Effector memory CD4-positive, alpha-beta T cell (primary cell): Measurements from ENCODE around the gene PCDH9.

Experiments
- DNase-seq, 3 donors: peaks; one replicate each; pipeline ENCODE4 v3.0.0-alpha.2; 2020
- H3K27ac ChIP-seq: 2 replicates; pipeline ENCODE4 v1.7.0; 2013; ENCODE audit warnings: mild to moderate bottlenecking, low read length, moderate library complexity; ENCODE audit not compliant: insufficient read depth, poor library complexity, severe bottlenecking
- H3K27me3 ChIP-seq: replicated peaks from 2 replicates; pipeline ENCODE4 v1.7.0; 2013; ENCODE audit warnings: mild to moderate bottlenecking, low read length; ENCODE audit not compliant: insufficient read depth, control insufficient read depth, poor library complexity, severe bottlenecking
- H3K36me3 ChIP-seq: 2 replicates; pipeline ENCODE4 v1.7.0; 2013; ENCODE audit warnings: mild to moderate bottlenecking, low read length, moderate library complexity; ENCODE audit not compliant: control insufficient read depth, insufficient read depth
- H3K4me1 ChIP-seq: 2 replicates; pipeline ENCODE4 v1.7.0; 2013; ENCODE audit warnings: low read length, mild to moderate bottlenecking; ENCODE audit not compliant: control insufficient read depth, insufficient read depth, poor library complexity, severe bottlenecking
- H3K4me3 ChIP-seq: 2 replicates; pipeline ENCODE4 v1.7.0; 2013; ENCODE audit warnings: low read length, low read depth, mild to moderate bottlenecking; ENCODE audit not compliant: insufficient read depth, poor library complexity, severe bottlenecking
- H3K9me3 ChIP-seq: 2 replicates; pipeline ENCODE4 v1.7.0; 2013; ENCODE audit warnings: mild to moderate bottlenecking, low read length, moderate library complexity; ENCODE audit not compliant: control insufficient read depth

The PCDH9 gene

DNA sequence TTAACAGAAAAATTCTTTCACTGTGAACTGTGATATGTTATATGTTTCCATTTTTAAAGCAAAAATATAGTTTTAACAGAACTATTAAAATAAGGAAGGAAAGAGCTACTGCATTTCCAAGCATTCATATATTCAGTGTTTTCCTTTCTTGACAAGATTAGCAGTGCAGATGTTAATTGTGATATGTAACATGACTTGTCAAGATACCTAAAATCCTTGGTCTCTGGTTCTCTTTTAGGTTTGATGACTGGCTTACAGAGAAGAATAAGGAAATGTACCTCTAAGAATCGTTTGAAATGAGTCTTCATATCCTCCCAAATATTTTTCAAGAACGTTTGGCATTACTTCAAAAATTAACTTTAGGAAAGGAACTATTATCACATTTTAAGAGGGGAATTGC is 907.2 kb downstream of the PCDH9 start:
- no peak for DNase-seq
- Histone ChIP-seq H3K4me3 (no peak overlapping the region), H3K36me3 (no peaks in the 10 kb centered on the region), H3K27ac (no peak overlapping the region), H3K27me3 (no peaks in the 10 kb centered on the region), H3K4me1 (no peaks in the 10 kb centered on the region), H3K9me3 (no peaks in the 10 kb centered on the region)

DNA sequence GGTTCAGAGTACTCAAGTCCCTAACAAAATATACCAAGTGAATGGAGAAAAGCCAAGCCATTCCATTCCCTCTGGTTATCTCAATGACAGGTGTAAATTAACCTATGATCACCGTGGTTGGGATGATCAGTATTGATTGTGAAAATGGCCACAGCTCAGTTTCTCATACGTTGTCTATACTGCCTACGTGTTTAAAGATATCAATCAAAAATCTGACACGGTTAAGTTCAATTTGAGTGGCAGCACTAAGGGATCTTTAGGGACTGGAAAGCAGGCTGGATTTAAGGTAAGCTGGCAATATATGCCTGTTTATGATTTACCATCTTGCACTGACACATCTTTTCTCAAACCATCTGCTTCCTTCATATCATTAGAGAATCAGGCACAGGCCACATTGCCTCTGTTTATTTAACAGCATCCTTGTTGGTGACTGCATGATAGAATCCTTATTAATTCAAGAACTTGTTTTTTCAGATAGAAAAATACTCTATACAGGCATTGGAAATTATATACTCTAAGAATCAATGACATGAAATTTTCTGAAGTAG is 907.9 kb downstream of the PCDH9 start:
- no peak overlapping the region for H3K4me3 ChIP-seq
- no peaks in the 10 kb centered on the region for H3K27me3 ChIP-seq
- no peaks in the 10 kb centered on the region for H3K9me3 ChIP-seq
- no peak overlapping the region for H3K27ac ChIP-seq
- H3K36me3 ChIP-seq: no peaks in the 10 kb centered on the region
- no peaks in the 10 kb centered on the region for H3K4me1 ChIP-seq
- DNase-seq: no peak

DNA sequence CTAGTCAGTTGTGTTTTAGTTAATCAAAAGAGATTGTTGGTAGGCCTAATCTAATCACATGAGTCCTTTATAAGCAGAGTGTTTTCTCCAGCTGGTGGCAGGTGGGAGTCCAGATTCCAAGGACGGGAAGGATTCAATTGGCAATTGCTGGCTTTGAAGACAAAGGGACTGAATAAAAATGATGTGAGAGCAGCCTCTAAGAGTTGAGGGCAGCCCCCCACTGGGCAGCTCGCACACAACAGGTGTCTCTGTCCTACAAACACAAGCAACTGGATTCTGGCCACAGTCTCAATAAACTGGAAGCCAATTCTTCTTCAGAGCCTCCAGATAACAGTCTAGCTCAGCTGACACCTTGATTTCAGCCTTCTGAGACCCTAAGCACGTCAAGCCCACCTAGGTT is 915.2 kb downstream of the PCDH9 start:
- no peak for DNase-seq
- no peak overlapping the region for H3K27ac ChIP-seq
- H3K27me3 ChIP-seq: no peaks in the 10 kb centered on the region
- no peak overlapping the region for H3K4me3 ChIP-seq
- no peaks in the 10 kb centered on the region for H3K4me1 ChIP-seq
- no peaks in the 10 kb centered on the region for H3K9me3 ChIP-seq
- H3K36me3 ChIP-seq: no peaks in the 10 kb centered on the region

DNA sequence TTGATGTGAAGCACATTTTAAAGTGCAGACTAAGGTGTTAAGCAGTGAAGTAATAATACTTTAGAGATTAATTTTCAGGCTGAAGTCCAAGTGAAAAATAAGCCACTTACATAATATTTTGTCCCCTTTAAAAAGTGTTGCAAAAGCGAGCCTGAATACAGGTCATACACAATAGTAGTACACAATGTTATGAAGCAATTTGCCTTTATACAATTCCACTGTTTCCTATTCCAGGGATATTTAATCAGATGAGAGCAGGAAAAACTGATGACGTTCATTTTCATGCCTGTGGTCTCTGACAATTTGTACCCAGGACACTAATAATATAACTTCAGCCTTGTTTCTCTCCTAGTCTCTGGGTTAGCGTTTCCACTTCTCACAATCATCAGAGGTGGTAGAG is 916.7 kb downstream of the PCDH9 start:
- Histone ChIP-seq H3K27ac (no peak overlapping the region), H3K36me3 (no peaks in the 10 kb centered on the region), H3K9me3 (no peaks in the 10 kb centered on the region), H3K4me3 (no peak overlapping the region), H3K27me3 (no peaks in the 10 kb centered on the region), H3K4me1 (no peaks in the 10 kb centered on the region)
- no peak for DNase-seq

DNA sequence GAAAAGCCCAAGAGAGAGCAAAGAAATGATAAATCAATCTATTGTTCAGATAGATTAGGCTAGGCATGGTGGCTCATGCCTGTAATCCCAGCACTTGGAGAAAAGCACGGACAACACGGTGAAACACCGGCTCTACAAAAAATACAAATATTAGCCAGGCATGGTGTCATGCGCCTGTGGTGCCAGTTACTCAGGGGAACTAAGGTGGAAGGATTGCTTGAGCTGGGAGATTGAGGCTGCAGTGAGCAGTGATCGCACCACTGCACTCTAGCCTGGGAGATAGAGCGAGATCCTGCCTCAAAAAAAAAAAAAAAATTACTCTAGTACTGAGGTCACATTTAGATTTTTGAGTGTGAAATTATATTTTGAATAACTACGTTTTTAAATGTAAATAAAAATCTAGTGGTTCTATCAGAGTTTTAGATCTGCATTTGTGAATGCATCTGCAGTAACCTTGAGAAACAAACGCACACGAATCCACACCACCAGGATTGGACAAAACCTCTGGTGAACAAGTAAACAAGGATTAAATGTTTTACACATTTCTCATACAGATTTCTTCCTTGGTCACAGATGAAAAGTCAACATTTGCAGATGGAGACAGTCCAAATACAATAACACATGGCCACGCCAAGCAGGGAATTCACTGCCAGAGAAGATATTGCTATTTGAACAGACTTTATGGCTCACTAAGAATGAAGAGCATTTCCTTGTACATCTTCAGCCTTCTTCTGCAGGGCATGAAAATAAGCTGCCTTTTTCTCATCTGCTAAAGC is 917.6 kb downstream of the PCDH9 start:
- Histone ChIP-seq H3K4me3 (no peak overlapping the region), H3K4me1 (no peaks in the 10 kb centered on the region), H3K27ac (no peak overlapping the region), H3K9me3 (no peaks in the 10 kb centered on the region), H3K27me3 (no peaks in the 10 kb centered on the region), H3K36me3 (no peaks in the 10 kb centered on the region)
- no peak for DNase-seq

DNA sequence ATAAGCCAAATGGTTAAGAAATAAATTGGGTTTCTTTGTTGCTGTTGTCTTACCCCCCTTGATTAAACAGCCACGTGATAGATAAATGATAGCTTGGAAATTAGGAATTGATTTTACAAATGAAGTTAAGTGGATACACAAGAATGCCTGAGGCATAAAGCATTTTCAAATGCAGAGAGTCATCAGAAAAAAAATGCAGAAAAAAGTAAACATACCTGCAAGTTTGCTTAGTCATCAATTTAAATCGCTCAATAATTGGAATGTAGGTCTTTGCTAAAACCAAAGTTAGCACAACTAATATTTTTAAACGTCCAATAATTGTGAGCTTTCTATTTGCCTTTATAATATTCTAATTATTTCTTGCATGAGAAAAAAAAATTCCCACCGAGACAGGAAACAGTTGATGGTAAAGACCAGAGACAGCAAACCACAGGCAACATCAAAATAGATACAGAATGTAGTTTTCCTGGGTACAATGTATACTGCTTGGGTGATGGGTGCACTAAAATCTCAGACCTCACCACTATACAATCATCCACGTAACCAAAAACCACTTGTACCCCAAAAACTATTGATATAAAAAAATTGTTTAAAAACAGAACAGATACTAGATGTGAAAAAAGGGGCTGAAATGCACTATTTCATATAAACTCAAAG is 924.0 kb downstream of the PCDH9 start:
- Histone ChIP-seq H3K27me3 (no peaks in the 10 kb centered on the region), H3K4me3 (no peak overlapping the region), H3K36me3 (no peaks in the 10 kb centered on the region), H3K9me3 (no peaks in the 10 kb centered on the region), H3K4me1 (no peaks in the 10 kb centered on the region), H3K27ac (no peak overlapping the region)
- DNase-seq: no peak

DNA sequence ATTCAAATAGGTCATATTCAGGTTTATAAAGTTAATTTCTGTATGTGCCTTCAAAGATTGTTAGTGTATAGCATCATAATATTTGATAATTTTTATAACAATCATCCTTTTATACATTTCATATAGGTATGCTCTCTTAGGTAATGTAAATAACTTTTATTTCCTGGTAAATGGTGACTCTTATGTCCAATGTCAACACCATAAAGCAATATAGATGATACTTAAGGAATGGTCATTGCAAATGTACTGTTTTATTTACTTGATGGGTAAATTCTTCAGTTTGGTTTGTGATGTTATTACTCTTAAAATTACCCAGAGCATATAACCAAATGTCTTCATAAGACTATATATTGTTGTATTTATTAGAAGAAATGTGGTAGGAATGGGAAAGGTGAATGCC is 928.7 kb downstream of the PCDH9 start:
- Histone ChIP-seq H3K27ac (no peak overlapping the region), H3K4me1 (no peaks in the 10 kb centered on the region), H3K9me3 (no peaks in the 10 kb centered on the region), H3K36me3 (no peaks in the 10 kb centered on the region), H3K4me3 (no peak overlapping the region), H3K27me3 (no peaks in the 10 kb centered on the region)
- DNase-seq: no peak

DNA sequence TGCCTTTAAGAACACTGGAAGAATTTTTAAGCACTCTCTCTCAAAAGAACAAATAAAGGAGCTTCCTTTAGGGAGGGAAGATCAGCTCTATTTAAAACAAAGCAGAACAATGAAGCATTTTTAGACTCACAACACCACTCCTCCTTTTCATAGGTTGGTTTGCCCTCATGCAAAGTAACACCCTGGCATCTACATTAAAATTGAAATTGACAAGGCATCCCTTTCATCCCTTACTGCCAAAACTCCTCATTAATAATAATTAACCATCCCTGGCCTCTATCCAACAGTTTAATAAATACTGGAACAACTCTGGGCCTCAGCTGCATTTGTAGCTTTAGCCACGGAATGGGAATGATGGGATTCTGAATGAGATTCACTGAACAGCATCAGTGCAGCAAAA is 929.1 kb downstream of the PCDH9 start:
- no peak overlapping the region for H3K4me3 ChIP-seq
- H3K36me3 ChIP-seq: no peaks in the 10 kb centered on the region
- DNase-seq: no peak
- H3K4me1 ChIP-seq: no peaks in the 10 kb centered on the region
- H3K9me3 ChIP-seq: no peaks in the 10 kb centered on the region
- no peaks in the 10 kb centered on the region for H3K27me3 ChIP-seq
- H3K27ac ChIP-seq: no peak overlapping the region

DNA sequence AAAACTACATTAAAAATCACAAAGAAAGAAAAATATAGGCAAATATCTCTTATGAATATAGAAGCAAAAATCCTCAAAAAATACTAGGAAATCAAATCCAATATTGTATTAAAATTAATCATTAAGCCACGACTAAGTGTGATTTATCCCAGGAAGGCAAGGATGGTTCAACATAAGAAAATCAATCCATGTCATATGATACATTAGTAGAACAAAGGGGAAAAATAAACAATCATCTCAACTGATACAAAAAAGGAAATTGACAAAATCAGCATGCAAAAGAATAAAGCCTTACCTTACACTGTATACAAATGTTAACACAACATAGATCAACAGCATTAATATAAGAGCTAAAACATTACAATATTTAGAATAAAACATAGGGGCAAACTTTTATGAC is 933.3 kb downstream of the PCDH9 start:
- DNase-seq: no peak
- Histone ChIP-seq H3K36me3 (no peaks in the 10 kb centered on the region), H3K27ac (no peak overlapping the region), H3K4me1 (no peaks in the 10 kb centered on the region), H3K4me3 (no peak overlapping the region), H3K27me3 (no peaks in the 10 kb centered on the region), H3K9me3 (no peaks in the 10 kb centered on the region)

DNA sequence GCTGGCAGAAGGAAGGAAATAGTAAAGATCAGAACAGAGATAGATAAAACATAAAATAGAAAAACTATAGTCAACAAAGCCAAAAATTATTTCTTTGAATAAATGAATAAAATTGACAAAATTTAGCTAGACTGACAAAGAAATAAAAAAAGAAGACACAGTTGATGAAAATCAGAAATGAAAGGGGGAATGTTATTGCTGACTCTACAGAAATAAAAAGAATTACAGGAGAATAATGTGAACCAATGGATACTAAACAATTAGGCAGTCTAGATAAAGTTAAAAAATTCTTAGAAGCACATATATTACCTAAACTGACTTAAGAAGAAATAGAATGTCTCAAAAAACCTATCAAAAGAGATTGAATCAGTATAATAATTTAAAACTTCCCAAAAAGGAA is 933.8 kb downstream of the PCDH9 start:
- no peak for DNase-seq
- no peaks in the 10 kb centered on the region for H3K36me3 ChIP-seq
- no peaks in the 10 kb centered on the region for H3K27me3 ChIP-seq
- H3K4me3 ChIP-seq: no peak overlapping the region
- H3K27ac ChIP-seq: no peak overlapping the region
- H3K9me3 ChIP-seq: no peaks in the 10 kb centered on the region
- H3K4me1 ChIP-seq: no peaks in the 10 kb centered on the region
